ENCODE data around the gene GOLGA6C.
"Not testable (repeated sequence)": the region's sequence is repeated elsewhere in the genome, so short reads cannot be mapped to it uniquely, and the experiment has no call there.

Gene GOLGA6C, protein sequence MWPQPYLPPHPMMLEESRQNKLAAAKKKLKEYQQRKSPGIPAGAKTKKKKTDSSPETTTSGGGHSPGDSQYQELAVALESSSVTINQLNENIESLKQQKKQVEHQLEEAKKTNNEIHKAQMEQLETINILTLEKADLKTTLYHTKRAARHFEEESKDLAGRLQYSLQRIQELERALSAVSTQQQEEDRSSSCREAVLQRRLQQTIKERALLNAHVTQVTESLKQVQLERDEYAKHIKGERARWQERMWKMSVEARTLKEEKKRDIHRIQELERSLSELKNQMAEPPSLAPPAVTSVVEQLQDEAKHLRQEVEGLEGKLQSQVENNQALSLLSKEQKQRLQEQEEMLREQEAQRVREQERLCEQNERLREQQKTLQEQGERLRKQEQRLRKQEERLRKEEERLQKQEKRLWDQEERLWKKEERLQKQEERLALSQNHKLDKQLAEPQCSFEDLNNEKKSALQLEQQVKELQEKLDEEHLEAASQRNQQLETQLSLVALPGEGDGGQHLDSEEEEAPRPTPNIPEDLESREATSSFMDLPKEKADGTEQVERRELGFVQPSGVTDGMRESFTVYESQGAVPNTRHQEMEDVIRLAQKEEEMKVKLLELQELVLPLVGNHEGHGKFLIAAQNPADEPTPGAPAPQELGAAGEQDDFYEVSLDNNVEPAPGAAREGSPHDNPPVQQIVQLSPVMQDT

DNA sequence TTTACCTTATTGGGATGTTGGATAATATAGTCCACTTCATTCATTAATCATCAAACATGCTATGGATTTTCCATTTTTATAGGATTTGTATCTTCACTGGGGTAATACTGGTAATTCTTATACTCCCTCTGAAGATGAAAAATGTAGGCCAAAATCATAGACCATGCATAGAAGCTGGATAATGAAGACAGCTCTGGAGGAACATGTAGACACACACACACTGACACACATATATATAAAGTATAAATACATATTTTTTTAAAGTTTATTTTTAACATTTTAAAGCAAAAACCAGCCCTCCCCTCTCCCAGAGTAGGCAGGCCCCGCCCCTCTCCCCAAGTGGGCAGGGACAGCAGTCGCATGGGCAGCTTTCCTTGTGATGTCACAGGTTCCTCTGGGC lies at the start of gene GOLGA6C:
GOLGA6C (plus strand) TSS at position 301 of the 400 bp plus-strand sequence. CDS start 265 bp downstream, outside the sequence.
- DNase-seq: not testable (repeated sequence)

DNA sequence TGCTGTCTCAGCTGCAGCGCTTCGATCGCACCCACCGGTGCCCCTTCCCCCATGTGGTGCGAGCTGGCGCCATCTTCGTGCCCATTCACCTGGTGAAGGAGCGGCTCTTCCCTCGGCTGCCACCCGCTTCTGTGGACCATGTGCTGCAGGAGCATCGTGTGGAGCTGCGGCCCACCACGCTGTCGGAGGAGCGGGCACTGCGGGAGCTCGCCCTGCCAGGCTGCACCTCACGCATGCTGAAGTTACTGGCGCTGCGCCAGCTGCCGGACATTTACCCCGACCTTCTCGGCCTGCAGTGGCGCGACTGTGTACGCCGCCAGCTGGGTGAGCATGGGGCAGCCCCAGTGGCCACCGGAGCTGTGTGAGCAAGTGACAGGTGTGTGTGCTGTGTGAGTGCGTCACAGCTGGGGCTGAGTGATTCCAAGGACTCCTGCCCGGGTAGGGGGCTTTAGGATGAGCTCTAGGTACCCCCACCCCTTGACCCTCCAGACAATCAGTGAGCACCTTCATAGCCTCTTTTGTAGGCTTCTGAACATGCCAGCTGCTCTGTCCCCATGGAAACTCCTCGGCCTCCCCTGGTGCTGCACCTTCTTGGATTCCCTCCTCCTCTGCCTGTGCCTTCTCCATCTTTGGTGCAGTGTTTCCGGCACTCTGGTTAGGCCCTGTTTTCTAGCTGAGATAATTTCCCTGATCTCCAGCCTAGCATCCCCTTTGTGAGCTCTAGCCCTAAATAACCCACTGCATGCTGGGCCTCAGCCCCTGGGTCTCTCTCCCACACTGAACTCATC lies 49.4 kb upstream of the GOLGA6C start:
- no peak for DNase-seq

DNA sequence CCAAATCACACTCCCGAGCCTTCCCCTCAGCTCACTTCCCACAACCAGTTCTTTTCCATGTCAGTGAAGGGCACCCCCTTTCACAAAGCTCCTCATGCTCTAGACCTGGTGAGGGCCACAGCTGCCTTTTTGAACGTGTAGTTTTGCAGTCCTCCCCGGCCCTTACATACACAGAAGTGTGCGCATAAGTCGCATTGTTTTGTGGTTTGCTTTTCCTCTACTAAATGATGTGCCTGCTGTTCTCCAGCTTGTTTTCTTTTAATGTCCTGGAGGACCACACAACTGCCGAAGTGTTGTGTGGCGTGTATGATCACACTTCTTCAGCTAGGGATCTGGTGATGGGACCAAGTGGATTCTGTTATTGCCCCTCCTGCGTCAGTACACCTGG lies 48.9 kb upstream of the GOLGA6C start:
- DNase-seq: no peak

DNA sequence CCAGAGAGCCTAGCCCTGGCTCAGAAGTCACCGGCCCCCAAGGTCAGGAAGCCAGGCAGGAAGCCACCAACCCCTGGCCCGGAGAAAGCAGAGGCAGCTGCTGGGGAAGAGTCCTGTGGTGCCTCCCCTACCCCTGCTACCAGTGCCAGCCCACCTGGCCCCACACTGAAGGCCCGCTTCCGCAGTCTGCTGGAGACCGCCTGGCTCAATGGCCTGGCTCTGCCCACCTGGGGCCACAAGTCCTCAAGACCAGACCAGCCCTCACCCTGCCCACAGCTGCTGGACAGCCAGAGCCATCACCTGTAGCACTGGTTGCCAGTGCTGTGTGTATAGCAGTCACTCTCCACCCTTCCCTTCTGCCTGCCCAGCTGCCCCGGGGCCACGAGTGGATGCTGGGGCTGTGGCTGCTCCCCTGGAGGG lies 47.3 kb upstream of the GOLGA6C start:
- DNase-seq: no peak

DNA sequence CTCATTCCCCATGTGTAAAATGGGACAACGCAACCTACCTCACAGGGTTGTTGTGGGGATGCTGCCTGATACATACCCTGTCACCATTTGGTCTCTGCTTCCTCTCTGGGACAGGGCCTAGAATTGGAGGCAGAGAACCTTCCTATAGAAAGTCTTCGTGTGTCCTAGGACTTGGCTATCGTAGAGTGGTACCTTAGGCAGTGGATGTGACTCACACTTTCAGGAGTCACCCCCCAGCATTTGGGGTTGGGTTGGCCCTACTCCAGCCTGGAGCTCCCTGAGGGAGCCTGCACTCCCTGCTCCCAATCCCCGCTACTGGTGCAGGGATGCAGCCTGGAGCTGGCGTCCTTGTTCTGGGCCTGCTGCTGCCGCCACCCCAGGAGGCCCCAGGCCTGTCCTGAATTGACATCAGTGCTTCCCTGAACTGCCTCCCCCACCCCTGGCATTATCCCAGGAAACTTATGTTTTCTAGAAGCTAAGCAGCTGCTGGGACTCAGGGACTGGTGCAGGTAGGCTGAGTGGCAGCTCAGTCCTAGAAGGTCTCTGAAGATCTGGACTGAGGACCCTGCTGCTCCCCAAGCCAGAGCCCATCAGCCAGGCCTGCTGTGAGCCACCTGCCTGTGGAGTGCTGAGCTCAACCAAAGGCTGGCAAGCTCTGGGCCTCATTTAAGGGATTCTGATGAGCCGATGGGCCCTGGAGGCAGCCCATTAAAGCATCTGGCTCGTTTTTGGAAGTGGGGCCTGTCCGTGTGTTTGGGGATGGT lies 46.5 kb upstream of the GOLGA6C start:
- DNase-seq: no peak

DNA sequence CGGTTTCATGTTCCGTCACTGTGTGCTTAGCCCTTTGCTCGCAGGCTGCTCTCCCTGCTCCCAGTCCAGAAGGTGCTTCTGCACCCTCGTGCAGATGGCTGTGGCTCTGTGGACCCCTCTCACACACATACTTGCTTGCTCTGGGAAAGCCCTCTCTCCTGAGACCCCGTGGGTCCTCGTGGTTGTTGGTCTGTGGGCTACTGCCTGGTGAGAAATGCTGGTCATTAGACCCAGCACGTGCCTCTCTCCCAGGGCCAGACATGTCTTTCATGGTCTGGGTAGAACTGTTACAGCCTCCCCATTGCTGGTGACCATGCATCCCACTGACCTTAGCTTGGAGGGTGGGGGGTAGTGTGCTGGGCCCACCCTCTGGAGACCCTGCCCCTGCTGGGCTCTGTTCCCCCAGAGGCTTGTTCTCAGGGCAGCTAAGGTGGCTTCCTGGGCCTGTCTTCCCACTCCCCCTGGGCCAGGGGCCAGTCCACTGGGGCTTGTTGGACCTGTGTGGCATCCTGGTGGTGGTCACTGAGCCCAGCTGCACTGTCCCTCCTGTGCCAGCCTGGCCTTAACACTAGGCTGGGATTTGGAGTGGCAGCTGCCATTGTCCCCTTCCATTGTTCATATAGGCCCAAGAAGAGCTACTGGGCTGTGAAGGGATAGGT lies 45.8 kb upstream of the GOLGA6C start:
- no peak for DNase-seq

DNA sequence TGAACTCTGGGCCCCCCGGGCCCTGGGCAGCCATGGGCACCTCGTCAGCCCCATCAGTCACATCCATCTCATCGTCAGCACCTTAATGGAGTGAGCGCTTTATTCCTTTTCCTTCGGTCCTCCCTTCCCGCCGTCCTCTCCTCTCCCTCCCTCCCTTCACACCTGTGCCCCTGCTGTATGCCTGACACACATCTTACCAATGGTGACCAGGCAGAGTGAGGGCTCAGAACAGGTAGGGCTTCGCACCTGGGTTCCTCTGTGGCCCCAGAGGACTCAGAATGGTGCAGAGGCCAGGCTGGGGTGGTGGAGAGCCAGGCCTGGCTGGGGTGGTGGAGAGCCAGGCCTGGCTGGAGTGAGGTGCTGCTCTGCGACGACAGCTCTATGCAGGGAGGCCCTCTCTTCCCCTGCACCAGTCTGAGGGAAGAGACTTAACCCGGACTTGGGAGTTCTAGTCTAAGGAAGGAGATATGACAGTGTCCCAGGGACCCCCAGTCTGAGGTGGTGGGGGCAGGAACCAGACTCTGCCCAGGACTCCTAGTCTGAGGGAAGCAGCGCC lies 44.8 kb upstream of the GOLGA6C start:
- DNase-seq: no peak

DNA sequence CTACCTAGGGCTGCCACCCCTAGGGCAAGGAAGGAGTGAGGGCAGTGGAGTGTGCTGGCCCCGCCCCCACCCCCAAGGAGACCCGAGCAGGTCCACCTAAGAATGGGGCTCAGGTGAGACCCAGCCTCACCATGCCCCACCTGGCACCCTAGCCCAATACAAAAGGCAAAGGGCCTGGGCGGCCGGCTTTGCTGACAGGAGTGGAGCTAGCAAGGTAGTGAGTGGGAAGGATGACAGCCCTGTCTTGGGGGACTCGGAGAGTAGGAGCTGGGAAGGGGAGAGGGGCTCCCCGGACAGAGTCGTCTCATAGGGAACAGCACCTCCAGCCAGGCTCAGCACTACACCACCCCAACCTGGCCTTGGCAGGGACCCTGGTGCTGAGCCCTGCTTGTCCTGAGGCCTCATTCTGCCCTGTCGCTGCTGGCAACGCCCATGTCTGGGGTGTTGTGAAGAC lies 44.3 kb upstream of the GOLGA6C start:
- DNase-seq: no peak

DNA sequence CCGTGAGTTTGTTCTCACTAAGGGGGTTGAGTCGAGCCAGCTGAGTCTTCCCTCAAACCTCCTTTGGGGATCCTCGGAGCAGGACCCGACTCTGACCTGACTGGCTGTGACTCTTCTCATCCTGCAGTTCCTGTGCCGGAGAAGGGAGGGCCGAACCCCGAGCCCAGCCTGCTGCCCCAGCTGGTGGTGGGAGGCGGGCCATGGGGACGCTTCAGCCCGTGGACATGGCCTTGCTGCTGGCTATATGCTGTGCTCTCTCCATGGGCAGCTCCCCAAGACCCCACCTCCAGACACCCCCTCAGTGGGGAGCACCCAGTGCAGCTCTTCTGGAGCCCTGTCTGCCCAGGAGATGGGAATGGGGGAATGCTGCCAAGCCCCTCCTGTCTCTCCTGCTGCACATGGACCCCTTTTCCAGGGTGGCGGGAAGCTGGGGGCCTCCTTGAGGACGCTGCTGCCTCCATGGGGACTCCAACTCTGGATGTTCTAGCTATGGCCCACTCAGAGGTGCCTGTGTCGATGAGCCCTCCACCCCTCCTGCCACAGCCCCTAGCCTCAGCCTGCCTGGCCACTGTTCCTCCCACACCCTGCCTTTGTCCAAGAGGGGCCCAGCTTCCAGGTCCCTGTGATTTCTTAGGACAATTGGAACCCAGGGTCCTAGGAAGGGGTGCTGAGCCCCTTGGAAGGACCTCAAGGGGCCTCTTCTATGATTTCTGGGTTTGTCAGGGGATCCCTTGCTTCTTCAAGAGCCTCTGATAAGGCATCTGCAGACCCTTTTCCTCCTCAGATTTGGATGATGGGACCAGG lies 43.6 kb upstream of the GOLGA6C start:
- DNase-seq: no peak

DNA sequence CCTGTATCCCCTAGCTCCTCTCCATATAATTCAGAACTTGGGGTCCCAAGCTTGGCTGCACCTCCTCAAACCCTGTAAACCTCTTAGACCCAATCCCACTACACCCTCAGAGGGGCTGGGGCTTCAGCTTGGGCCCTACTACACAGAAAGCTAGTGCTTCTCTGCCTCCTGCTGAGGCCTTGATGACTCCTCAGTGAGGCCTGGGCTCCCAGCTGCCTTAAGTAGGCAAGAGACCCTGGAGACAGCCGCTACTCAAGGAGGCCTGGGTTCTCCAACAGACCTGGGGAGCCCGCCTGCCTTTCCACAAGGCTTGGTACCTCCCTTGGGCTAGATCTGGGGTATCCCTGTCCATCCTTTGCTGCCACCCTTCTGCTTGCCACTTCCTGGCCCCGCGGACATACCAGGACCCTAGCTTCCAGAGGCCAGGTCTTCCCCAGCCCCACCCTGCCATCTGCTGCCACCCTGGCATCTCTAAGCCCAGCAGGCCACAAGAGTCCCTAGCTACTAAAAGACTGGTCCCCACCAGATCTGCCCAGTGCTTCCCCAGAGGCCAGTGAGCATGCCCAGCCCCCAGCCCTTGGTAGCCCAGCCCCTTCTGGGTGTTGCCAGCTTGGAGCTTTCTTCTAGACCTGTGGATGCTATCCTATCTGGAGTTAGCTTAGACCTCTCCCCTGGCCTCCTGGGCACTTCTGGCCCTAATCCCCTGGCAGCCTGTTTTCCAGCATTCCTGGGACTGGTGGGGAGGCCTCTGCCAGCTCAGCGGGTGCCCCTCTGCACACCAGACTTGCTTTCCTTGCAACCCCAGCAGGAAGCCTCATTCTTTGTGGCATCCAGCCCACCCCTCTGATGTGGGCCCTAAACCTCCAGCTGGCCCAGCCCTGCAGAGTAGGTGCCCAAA lies 42.8 kb upstream of the GOLGA6C start:
- no peak for DNase-seq

DNA sequence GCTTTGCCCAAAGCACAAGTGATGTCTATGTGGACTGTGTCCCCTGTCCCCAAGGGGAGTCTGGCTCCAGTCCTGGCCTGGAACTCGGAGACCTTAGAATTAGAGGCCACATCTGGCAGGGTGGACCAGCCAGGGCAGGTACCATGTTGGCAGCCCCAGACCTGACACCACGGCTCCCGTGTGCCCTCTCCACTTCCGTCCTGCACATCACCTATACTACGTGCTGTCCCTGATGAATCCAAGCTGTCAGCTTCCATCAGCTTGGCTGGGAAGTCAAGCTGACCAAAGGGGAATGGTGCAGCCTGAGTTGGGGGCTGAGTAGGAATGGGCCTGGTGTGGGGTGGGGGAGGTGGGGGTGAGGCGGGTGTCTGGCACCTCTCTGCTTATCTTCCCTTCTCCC lies 41.1 kb upstream of the GOLGA6C start:
- no peak for DNase-seq

DNA sequence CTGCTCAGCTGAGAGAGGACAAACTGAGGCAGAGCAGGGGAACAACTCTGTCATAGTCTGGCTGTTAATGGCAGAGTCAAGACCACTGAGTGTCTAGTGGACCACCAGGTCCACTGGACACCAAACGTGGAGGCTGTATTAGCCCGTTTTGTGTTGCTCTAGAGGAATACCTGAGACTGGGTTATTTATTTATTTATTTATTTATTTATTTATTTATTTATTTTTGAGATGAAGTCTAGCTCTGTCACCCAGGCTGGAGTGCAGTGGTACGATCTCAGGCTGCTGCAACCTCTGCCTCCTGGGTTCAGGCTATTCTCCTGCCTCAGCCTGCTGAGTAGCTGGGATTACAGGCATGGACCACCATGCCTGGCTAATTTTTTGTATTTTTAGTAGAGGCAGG lies 40.6 kb upstream of the GOLGA6C start:
- DNase-seq: not testable (repeated sequence)

DNA sequence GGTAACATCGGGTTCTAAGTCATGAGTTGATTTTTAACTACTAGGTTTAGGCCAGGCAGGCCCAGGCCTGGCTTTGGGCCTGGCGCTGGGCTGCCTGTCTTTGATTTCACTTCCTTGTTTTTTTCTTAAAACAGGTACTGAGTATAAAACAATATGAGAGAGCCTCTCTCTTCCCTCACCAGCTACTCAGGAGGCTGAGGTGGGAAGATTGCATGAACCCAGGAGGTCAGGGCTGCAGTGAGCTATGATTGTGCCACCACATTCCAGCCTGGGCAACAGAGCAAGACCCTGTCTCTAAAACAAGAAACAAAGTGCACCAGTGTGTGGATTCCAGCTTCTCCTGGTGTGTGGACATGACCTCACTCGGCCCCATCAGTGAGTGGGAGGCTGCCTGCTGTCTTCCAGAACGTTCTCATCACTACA lies 38.6 kb upstream of the GOLGA6C start:
- not testable (repeated sequence) for DNase-seq

DNA sequence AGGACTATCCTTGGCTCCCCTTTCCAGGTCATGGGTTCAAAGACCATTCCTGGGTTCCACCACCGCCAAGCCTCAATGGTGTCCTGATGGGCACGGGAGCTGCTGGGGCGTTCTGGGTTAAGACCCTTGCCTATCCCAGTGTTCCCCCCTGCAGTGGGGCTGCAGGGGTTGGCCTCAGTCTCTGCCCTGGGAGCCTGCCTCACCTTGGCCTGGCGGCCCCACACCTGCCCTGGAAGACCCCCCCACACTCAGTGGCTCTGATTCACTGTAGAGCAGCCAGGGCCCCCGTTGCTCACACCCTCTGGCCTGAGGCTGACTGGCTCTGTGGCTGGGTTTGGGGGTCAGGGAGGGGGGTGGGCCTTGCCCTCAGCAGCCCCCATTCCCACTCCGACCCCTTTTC lies 34.4 kb upstream of the GOLGA6C start:
- DNase-seq: no peak

DNA sequence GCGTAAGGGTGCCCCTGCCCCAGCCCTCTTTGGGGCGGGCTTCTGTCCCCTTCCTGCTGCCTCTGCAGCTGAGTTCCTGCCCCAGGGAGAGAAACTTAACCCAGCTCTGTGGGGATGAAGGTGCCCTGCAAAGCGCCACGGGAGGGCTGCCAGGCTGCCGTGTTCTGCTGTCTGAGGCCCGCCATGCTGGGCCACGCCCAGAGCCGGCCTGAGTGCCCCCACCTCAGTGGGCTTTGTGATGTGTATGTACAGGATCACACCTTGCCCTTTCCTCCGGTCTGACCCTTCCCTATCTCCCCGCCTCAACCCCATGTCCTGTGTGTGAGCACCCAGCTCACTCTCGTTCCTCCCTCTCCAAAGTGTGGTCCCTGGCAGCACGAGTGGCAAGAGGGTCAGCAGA lies 33.9 kb upstream of the GOLGA6C start:
- DNase-seq: no peak

DNA sequence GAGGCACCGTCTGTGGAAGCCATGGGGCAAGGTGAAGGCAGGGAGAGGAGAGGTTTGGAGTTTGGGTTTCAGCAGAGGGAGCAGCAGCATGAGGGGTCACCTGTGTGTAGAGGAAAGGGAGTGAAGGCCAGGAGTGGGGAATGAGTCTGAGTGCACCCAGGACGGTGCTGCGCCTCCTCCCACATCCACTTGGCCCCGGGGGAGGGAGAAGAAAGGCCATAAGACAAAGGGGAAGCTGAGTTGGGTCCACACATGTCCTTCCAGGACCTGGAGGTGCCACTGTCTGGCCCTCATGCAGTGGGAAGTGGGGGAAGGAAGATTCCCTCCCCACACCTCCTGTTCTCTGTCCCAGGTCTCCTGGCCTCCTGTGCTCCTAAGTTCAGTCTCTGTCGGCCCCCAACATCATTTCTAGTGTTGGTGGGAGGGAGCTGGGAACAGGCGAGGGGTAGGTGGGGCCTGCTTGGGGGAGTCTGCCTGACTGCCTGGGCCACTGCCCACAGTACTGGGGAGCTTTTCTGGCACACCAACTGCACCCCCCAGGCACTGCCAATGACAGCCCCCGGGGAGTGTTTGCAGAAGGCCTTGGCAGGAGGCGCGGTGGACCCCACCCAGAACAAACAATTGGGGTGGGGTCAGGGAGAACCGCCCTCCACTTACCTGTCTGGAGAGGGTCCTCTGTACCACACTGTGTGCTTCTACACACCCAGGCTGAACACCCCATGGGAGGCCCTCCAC lies 32.9 kb upstream of the GOLGA6C start:
- DNase-seq: not testable (repeated sequence)

DNA sequence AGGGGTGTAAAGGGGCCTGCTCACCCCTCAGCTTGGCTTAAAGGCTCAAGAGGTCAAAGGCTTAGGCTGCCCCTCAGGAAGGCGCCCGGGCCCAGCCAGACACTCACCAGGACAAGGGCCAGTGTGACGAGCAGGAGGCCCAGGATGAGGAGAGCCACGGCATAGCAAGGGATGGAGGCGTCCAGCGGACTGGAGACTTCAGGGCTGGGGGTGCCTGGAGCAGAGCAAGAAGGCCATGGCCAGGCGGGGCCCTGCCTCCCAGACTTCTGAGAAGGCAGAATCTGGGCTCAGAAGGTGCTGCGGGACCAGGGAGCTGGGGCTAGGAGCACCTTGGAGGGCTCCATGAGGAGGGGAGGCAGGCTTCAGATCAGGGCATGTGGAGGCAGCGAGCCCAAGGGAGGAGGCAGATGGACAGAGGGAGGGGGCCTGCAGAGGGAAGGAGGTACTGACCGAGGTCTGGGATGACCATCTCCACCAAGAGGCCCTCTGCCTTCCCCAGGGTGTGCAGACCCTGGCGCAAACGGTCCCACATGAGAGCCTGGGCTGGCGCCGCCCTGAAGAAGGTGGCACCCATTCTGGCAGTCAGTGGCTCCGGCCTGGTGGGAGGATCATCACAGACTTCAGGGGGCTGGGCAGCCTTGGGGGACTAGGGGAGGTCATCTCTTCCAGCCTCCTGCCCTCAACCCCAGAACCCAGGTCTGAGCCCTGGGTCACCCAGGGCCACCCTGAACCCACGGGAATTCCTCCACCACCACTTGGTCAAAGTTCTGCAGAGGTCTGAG lies 32.0 kb upstream of the GOLGA6C start:
- DNase-seq: no peak

DNA sequence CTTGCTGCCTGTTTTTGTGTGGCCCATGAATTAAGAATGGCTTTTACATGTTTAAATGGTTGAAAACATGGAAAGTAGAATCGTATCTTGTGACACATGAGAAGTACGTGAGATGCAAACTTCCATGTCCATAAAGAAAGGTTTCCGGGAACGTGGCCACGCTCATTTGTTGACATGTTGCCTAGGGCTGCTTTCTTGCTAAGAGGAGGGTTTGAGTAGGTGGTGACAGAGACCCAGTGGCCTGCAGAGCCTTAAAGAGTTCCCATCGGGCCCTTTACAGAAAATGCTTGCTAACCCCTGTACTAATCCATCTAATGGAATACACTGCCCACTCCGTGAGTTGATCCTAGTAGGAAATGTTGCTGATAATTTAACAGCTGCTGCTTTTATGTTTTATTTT lies 31.0 kb upstream of the GOLGA6C start:
- not testable (repeated sequence) for DNase-seq

Measured in activated CD8-positive, alpha-beta memory T cell treated with anti-CD3 and anti-CD28 coated beads, Interleukin-2, amount 50 U/mL, for 4 hours (primary cell).